HepG2 (cell line): ENCODE data around the gene GRM6. TPM values are rescaled to one million over a fixed set of nuclear protein-coding genes. Genes with fewer than 3 reads are reported as not detected.

Source experiments
- SNAI1 ChIP-seq: sonication (generic); formaldehyde crosslinking; IDR thresholded peaks from 2 replicates; pipeline ENCODE4 v1.5.0; 2020; ENCODE audit warnings: mild to moderate bottlenecking, missing genetic modification reagents, borderline replicate concordance
- SNAPC2 ChIP-seq: sonication (generic); formaldehyde crosslinking; IDR thresholded peaks from 2 replicates; pipeline ENCODE4 v1.8.1; 2022; ENCODE audit warnings: mild to moderate bottlenecking, missing genetic modification reagents
- SP4 ChIP-seq: sonication (generic); formaldehyde crosslinking; IDR thresholded peaks from 2 replicates; pipeline ENCODE4 v1.8.1; 2023; ENCODE audit warnings: mild to moderate bottlenecking, missing genetic modification reagents
- TBP ChIP-seq: sonication (generic); formaldehyde crosslinking; IDR thresholded peaks from 2 replicates; pipeline ENCODE4 v1.5.0; 2020; ENCODE audit warnings: missing genetic modification reagents
- TRIM24 ChIP-seq: sonication (generic); formaldehyde crosslinking; IDR thresholded peaks from 2 replicates; pipeline ENCODE4 v1.8.0; 2022; ENCODE audit warnings: mild to moderate bottlenecking, missing genetic modification reagents
- polyA plus RNA-seq, 8 experiments: library from polyadenylated mRNA; depleted of rRNA in 3 of 8; stranded (reverse) in 7 of 8; unstranded in 1 of 8; fragments of >200 nt; fragmentation: Illumina TruSeq in 4 of 8; extraction: Trizol in 4 of 8; gene quantifications; 2 replicates each; pipeline versions ENCODE4 v1.2.1 to v1.2.3, GENCODE V29; 2011 to 2016; ENCODE audit warnings: low read depth in 4 of 8, missing spikeins in 1 of 8, mixed read lengths in 1 of 8; ENCODE audit not compliant: insufficient read depth in 1 of 8
- total RNA-seq, 5 experiments: library from RNA; depleted of rRNA; stranded (reverse); fragments of >200 nt; fragmentation: Illumina TruSeq; extraction: Trizol; gene quantifications; 2 replicates each; pipeline ENCODE4 v1.2.3, GENCODE V29; 2016; ENCODE audit warnings: low read depth in 1 of 5
- TF ChIP-seq, protein P1 (sequence below): IDR thresholded peaks from 2 replicates; pipeline ENCODE4 v1.6.1; 2016; ENCODE audit warnings: mild to moderate bottlenecking
- TF ChIP-seq, protein P2 (sequence below): sonication (generic); formaldehyde crosslinking; IDR thresholded peaks from 2 replicates; pipeline ENCODE4 v1.4.0; 2020; ENCODE audit warnings: missing genetic modification reagents, borderline replicate concordance
- TF ChIP-seq, protein P3 (sequence below): sonication (generic); formaldehyde crosslinking; IDR thresholded peaks from 2 replicates; pipeline ENCODE4 v1.5.0; 2020; ENCODE audit warnings: mild to moderate bottlenecking, missing genetic modification reagents
- TF ChIP-seq, protein P4 (sequence below): sonication (generic); formaldehyde crosslinking; IDR thresholded peaks from 2 replicates; pipeline ENCODE4 v1.4.0; 2020; ENCODE audit warnings: missing genetic modification reagents
- TF ChIP-seq, protein P5 (sequence below): sonication (generic); formaldehyde crosslinking; IDR thresholded peaks from 2 replicates; pipeline ENCODE4 v1.5.1; 2020; ENCODE audit warnings: missing genetic modification reagents, mild to moderate bottlenecking, borderline replicate concordance
- TF ChIP-seq, protein P6 (sequence below): IDR thresholded peaks from 2 replicates; pipeline ENCODE4 v1.6.1; 2018; ENCODE audit warnings: missing genetic modification reagents, mild to moderate bottlenecking, missing compliant biosample characterization

GRM6 gene
- total and polyA plus RNA-seq, 2 of the 13 experiments (the other 11 are each of a cell fraction or from before 2014, with no cell fraction given), result not detected

DNA sequence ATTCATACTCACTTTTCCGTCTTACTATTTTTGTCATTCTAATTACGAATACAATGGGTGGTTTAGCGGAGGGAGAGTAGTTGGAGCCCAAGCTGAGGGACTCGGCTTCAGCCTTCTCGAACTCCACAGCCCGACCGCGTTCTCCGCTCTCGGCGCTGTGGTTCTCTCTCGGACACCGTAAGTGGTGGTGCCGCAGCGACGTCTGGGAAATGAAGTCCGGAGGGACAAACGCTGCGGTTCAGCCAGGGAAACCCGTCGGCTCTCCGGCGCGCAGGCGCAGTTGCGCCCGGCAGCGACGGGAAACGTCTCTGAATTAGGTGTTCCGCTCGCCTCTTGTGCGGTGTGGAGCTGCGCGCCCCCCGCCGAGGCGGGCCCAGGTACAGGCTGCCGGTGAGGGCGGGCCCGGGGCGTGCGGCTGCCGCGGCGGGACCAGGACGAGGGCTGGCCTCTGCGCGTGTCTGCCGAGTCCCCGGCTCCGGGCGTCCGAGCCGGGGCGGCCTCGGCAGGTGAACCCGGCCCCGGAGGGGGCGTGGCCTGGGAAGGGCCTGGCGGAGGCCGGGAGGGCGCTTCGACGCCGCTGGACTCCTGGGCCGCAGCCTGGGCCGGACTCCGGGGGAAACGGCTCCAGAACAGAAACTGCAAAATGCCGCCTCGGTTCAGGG is 28.5 kb upstream of the GRM6 start, which contains the start of gene ZNF879 (continued):
- TF ChIP-seq, protein P1, sequence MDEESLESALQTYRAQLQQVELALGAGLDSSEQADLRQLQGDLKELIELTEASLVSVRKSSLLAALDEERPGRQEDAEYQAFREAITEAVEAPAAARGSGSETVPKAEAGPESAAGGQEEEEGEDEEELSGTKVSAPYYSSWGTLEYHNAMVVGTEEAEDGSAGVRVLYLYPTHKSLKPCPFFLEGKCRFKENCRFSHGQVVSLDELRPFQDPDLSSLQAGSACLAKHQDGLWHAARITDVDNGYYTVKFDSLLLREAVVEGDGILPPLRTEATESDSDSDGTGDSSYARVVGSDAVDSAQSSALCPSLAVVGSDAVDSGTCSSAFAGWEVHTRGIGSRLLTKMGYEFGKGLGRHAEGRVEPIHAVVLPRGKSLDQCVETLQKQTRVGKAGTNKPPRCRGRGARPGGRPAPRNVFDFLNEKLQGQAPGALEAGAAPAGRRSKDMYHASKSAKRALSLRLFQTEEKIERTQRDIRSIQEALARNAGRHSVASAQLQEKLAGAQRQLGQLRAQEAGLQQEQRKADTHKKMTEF (CRISPR knock-in tag), result peak; percentile 41; the same call in 1 of the 2 replicates
- TF ChIP-seq, protein P2, sequence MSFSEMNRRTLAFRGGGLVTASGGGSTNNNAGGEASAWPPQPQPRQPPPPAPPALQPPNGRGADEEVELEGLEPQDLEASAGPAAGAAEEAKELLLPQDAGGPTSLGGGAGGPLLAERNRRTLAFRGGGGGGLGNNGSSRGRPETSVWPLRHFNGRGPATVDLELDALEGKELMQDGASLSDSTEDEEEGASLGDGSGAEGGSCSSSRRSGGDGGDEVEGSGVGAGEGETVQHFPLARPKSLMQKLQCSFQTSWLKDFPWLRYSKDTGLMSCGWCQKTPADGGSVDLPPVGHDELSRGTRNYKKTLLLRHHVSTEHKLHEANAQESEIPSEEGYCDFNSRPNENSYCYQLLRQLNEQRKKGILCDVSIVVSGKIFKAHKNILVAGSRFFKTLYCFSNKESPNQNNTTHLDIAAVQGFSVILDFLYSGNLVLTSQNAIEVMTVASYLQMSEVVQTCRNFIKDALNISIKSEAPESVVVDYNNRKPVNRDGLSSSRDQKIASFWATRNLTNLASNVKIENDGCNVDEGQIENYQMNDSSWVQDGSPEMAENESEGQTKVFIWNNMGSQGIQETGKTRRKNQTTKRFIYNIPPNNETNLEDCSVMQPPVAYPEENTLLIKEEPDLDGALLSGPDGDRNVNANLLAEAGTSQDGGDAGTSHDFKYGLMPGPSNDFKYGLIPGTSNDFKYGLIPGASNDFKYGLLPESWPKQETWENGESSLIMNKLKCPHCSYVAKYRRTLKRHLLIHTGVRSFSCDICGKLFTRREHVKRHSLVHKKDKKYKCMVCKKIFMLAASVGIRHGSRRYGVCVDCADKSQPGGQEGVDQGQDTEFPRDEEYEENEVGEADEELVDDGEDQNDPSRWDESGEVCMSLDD (CRISPR knock-in tag), result 0 out of 2 replicates have a peak, but pooled peaks have one; percentile 49
- TF ChIP-seq SNAI1 (no peak), TBP (CRISPR knock-in tag) (no peak), TRIM24 (no peak), SP4 (CRISPR knock-in tag) (peak; percentile 55), SNAPC2 (CRISPR knock-in tag) (no peak)
- TF ChIP-seq, protein P3, sequence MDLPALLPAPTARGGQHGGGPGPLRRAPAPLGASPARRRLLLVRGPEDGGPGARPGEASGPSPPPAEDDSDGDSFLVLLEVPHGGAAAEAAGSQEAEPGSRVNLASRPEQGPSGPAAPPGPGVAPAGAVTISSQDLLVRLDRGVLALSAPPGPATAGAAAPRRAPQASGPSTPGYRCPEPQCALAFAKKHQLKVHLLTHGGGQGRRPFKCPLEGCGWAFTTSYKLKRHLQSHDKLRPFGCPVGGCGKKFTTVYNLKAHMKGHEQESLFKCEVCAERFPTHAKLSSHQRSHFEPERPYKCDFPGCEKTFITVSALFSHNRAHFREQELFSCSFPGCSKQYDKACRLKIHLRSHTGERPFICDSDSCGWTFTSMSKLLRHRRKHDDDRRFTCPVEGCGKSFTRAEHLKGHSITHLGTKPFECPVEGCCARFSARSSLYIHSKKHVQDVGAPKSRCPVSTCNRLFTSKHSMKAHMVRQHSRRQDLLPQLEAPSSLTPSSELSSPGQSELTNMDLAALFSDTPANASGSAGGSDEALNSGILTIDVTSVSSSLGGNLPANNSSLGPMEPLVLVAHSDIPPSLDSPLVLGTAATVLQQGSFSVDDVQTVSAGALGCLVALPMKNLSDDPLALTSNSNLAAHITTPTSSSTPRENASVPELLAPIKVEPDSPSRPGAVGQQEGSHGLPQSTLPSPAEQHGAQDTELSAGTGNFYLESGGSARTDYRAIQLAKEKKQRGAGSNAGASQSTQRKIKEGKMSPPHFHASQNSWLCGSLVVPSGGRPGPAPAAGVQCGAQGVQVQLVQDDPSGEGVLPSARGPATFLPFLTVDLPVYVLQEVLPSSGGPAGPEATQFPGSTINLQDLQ, result peak; percentile 92
- TF ChIP-seq, protein P4, sequence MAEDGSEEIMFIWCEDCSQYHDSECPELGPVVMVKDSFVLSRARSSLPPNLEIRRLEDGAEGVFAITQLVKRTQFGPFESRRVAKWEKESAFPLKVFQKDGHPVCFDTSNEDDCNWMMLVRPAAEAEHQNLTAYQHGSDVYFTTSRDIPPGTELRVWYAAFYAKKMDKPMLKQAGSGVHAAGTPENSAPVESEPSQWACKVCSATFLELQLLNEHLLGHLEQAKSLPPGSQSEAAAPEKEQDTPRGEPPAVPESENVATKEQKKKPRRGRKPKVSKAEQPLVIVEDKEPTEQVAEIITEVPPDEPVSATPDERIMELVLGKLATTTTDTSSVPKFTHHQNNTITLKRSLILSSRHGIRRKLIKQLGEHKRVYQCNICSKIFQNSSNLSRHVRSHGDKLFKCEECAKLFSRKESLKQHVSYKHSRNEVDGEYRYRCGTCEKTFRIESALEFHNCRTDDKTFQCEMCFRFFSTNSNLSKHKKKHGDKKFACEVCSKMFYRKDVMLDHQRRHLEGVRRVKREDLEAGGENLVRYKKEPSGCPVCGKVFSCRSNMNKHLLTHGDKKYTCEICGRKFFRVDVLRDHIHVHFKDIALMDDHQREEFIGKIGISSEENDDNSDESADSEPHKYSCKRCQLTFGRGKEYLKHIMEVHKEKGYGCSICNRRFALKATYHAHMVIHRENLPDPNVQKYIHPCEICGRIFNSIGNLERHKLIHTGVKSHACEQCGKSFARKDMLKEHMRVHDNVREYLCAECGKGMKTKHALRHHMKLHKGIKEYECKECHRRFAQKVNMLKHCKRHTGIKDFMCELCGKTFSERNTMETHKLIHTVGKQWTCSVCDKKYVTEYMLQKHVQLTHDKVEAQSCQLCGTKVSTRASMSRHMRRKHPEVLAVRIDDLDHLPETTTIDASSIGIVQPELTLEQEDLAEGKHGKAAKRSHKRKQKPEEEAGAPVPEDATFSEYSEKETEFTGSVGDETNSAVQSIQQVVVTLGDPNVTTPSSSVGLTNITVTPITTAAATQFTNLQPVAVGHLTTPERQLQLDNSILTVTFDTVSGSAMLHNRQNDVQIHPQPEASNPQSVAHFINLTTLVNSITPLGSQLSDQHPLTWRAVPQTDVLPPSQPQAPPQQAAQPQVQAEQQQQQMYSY (CRISPR knock-in tag), result peak; percentile 40; the same call in 1 of the 2 replicates
- TF ChIP-seq, protein P5, sequence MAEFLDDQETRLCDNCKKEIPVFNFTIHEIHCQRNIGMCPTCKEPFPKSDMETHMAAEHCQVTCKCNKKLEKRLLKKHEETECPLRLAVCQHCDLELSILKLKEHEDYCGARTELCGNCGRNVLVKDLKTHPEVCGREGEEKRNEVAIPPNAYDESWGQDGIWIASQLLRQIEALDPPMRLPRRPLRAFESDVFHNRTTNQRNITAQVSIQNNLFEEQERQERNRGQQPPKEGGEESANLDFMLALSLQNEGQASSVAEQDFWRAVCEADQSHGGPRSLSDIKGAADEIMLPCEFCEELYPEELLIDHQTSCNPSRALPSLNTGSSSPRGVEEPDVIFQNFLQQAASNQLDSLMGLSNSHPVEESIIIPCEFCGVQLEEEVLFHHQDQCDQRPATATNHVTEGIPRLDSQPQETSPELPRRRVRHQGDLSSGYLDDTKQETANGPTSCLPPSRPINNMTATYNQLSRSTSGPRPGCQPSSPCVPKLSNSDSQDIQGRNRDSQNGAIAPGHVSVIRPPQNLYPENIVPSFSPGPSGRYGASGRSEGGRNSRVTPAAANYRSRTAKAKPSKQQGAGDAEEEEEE (CRISPR knock-in tag), result no peak
- TF ChIP-seq, protein P6, sequence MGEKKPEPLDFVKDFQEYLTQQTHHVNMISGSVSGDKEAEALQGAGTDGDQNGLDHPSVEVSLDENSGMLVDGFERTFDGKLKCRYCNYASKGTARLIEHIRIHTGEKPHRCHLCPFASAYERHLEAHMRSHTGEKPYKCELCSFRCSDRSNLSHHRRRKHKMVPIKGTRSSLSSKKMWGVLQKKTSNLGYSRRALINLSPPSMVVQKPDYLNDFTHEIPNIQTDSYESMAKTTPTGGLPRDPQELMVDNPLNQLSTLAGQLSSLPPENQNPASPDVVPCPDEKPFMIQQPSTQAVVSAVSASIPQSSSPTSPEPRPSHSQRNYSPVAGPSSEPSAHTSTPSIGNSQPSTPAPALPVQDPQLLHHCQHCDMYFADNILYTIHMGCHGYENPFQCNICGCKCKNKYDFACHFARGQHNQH (CRISPR knock-in tag), result no peak
